Caco-2 (cell line): Measurements from ENCODE around the gene AADACL4. TPM values are rescaled to one million over a fixed set of nuclear protein-coding genes. Genes with fewer than 3 reads are reported as not detected.
A peak's percentile ranks its signal among the peaks of the same experiment; 100 is the strongest.

Experiments
- BruUV-seq: library from RNA; stranded (reverse); fragments of 400-500 nt; replicated peaks from 2 replicates; lab custom pipeline; 2021; lab: Mats Ljungman, UMichigan
- CTCF ChIA-PET: fragments of 300-600 bp; sonication (Branson Sonifier 250); formaldehyde crosslinking; loops from one replicate; lab custom pipeline; 2022; ENCODE audit warnings: antibody characterized with exemption; lab: Charles Lee
- POLR2A ChIA-PET: fragments of 300-600 bp; sonication (Branson Sonifier 250); formaldehyde crosslinking; loops from one replicate; lab custom pipeline; 2022; ENCODE audit warnings: antibody characterized with exemption; lab: Charles Lee
- DNase-seq, 2 experiments: peaks; one replicate each; pipeline versions ENCODE4 v3.0.0 to v3.0.0-alpha.2; 2020 to 2022
- H3K27me3 ChIP-seq: replicated peaks from 2 replicates; pipeline ENCODE4 v1.6.0; 2011; ENCODE audit warnings: low read length; ENCODE audit not compliant: control insufficient read depth, insufficient read depth
- H3K36me3 ChIP-seq: 2 replicates; pipeline ENCODE4 v1.5.1; 2011; ENCODE audit warnings: low read length; ENCODE audit not compliant: control insufficient read depth, insufficient read depth
- H3K4me1 ChIP-seq: fragments of 250-450 bp; sonication (Bioruptor Pico); 2 replicates; pipeline ENCODE4 v1.5.1; 2020; ENCODE audit warnings: mild to moderate bottlenecking
- H3K4me3 ChIP-seq: 2 replicates; pipeline ENCODE4 v1.5.1; 2011; ENCODE audit warnings: low read depth, mild to moderate bottlenecking, control low read depth, low read length
- H3K9me3 ChIP-seq: fragments of 250-450 bp; sonication (Bioruptor Pico); 2 replicates; pipeline ENCODE4 v1.5.1; 2020; ENCODE audit warnings: mild to moderate bottlenecking, moderate library complexity
- H3K27ac Mint-ChIP-seq: one replicate; pipeline ENCODE4 v1.8.0; 2022; ENCODE audit warnings: mixed read lengths; ENCODE audit not compliant: unreplicated experiment
- H3K27me3 Mint-ChIP-seq: one replicate; pipeline ENCODE4 v1.8.0; 2022; ENCODE audit warnings: mixed read lengths; ENCODE audit not compliant: insufficient read depth, unreplicated experiment
- H3K36me3 Mint-ChIP-seq: one replicate; pipeline ENCODE4 v1.8.0; 2022; ENCODE audit warnings: mild to moderate bottlenecking, mixed read lengths; ENCODE audit not compliant: insufficient read depth, unreplicated experiment
- H3K4me1 Mint-ChIP-seq: one replicate; pipeline ENCODE4 v1.8.0; 2022; ENCODE audit warnings: low read depth, mixed read lengths; ENCODE audit not compliant: unreplicated experiment
- H3K4me3 Mint-ChIP-seq: one replicate; pipeline ENCODE4 v1.8.0; 2022; ENCODE audit warnings: mild to moderate bottlenecking, moderate library complexity, mixed read lengths; ENCODE audit not compliant: unreplicated experiment
- H3K9me3 Mint-ChIP-seq: one replicate; pipeline ENCODE4 v1.8.0; 2022; ENCODE audit warnings: mixed read lengths; ENCODE audit not compliant: unreplicated experiment
- intact Hi-C: fragments of 100-400 bp; cut with micrococcal nuclease; formaldehyde crosslinking; loops from one replicate; pipeline ENCODE4 v1.10.0; 2022; ENCODE audit not compliant: unreplicated experiment
- total RNA-seq: library from RNA; stranded (reverse); gene quantifications from 2 replicates; pipeline ENCODE4 v1.2.3, GENCODE V29; 2022
- TF ChIP-seq, protein P1 (sequence below), 2 experiments: fragments of 200-600 bp in 1 of 2; IDR thresholded peaks; 1 replicate in 1 of 2; 2 replicates in 1 of 2; pipeline versions ENCODE4 v1.5.1 to v1.8.0; 2011 to 2022; ENCODE audit warnings: antibody characterized with exemption in 1 of 2, control low read depth in 1 of 2, inconsistent platforms in 1 of 2, low read depth in 1 of 2, low read length in 1 of 2, mild to moderate bottlenecking in 1 of 2, moderate library complexity in 1 of 2; ENCODE audit not compliant: insufficient read depth in 1 of 2, severe bottlenecking in 1 of 2, unreplicated experiment in 1 of 2

The AADACL4 gene
- total RNA-seq, 1 experiment from 2014 or later = not detected

DNA sequence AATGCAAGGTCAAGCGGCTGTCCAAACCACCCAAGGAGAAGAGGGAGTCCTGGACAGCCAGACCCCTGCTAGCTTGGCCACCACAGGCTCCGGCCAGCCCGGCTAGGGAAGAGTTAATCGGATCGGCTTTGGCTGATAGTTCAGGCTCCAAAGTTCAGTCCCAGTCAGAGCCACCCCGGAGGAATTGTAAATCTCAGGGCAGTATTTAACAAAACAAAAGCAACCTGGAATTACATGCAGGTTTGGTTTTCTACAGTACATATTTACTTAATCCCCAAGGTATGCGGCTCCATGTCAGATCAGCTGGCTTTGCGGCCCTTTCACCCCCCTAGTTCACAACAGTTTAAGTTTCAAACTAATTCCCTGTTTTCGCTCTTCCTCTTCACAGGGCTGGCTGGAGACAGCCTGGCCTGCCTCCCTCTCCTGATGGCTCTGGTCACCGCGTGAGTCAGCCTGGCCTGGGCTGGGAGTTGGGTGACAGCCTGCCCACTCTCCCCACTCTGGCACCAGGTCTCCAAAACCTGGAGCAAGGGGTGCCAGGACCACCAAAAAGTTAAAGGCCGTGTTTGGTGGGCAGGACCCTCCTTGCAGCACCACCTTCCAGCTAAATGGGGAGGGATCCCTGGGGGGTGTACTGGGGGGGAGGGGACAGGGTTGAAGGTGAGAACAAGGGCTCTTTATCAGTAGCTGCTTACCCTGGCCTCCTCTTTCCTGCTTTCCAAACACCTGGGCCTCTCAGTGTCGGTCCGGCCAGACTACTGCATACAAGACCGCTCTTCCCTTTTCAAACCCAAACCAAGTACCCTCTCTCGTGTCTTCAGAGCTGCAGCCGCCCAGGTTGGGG lies 27.8 kb upstream of the AADACL4 start:
- Histone ChIP-seq H3K27me3 (no peaks in the 10 kb centered on the region), H3K36me3 (peaks cover 6% of the 10 kb centered on the region), H3K4me3 (peak overlapping the region; percentile 89), H3K4me1 (peaks cover 20% of the 10 kb centered on the region), H3K9me3 (no peaks in the 10 kb centered on the region)
- peak; percentile 85 to 86 for DNase-seq
- peak overlapping the region; percentile 96 for H3K27ac Mint-ChIP-seq
- H3K4me3 Mint-ChIP-seq = peak overlapping the region; percentile 93
- H3K36me3 Mint-ChIP-seq = peaks cover 65% of the 10 kb centered on the region
- TF ChIP-seq, protein P1, sequence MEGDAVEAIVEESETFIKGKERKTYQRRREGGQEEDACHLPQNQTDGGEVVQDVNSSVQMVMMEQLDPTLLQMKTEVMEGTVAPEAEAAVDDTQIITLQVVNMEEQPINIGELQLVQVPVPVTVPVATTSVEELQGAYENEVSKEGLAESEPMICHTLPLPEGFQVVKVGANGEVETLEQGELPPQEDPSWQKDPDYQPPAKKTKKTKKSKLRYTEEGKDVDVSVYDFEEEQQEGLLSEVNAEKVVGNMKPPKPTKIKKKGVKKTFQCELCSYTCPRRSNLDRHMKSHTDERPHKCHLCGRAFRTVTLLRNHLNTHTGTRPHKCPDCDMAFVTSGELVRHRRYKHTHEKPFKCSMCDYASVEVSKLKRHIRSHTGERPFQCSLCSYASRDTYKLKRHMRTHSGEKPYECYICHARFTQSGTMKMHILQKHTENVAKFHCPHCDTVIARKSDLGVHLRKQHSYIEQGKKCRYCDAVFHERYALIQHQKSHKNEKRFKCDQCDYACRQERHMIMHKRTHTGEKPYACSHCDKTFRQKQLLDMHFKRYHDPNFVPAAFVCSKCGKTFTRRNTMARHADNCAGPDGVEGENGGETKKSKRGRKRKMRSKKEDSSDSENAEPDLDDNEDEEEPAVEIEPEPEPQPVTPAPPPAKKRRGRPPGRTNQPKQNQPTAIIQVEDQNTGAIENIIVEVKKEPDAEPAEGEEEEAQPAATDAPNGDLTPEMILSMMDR (IDR thresholded peaks at IDR 0.05; ENCODE audit: insufficient read depth in 1 of 2, low read depth in 1 of 2, low read length in 1 of 2, severe bottlenecking in 1 of 2, unreplicated experiment in 1 of 2) = no peak
- CTCF ChIA-PET = interaction anchor here (0.6 to 1.2 kb wide), 2 partner anchors 39 to 302 kb away, joined by 3 read pairs; no protein-coding TSS in a partner anchor
- POLR2A ChIA-PET = interaction anchor here (0.7 to 1.3 kb wide), 2 partner anchors 12 to 235 kb away, joined by 3 to 4 read pairs; no protein-coding TSS in a partner anchor
- intact Hi-C loops = loop anchor here (1.0 to 5.0 kb wide), 5 partner anchors 12 to 214 kb away; no protein-coding TSS in a partner anchor
- no peaks in the 10 kb centered on the region for H3K27me3 Mint-ChIP-seq
- peaks cover 9% of the 10 kb centered on the region for H3K4me1 Mint-ChIP-seq
- H3K9me3 Mint-ChIP-seq = no peaks in the 10 kb centered on the region
- BruUV-seq = no TSS peak

DNA sequence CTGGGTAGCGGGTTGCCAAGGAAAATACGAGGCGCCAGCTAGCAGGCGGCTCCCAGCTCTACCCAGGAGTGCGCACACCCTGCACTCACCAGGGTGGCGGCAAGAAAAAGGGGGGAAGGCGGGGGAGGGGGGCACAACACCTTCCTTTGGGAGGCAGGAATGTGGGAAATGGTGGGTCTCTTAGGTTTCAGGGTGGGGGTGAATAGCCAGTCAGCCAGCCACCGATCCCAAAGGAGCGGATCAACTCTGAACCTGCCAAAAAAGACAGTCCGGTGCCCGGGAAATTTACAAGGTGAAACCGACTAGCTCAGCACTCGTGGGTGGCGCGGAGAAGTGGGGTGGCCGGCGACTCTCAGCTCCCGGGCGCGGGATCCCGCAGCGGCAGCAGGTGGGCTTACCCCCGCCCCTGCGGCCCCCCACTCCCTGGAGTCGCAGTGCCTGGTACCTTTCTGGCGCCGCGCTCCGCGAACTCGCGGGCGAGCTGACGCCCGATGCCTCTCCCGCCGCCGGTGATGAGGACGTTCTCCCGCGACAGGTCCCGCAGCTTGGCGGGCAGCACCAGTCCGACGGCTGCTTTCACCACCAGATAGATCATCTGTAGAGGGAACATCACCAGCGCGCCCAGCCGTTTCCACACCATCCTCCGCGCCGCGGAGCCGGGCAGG lies 27.0 kb upstream of the AADACL4 start:
- peaks cover 59% of the 10 kb centered on the region for H3K36me3 Mint-ChIP-seq
- H3K27me3 Mint-ChIP-seq = no peaks in the 10 kb centered on the region
- H3K4me3 ChIP-seq = peak overlapping the region; percentile 89
- H3K4me1 Mint-ChIP-seq = peaks cover 9% of the 10 kb centered on the region
- POLR2A ChIA-PET = interaction anchor here (0.7 to 1.3 kb wide), 4 partner anchors 13 to 254 kb away, joined by 3 to 7 read pairs (median 5); no protein-coding TSS in a partner anchor
- peak overlapping the region; percentile 93 for H3K4me3 Mint-ChIP-seq
- no peaks in the 10 kb centered on the region for H3K9me3 Mint-ChIP-seq
- no peaks in the 10 kb centered on the region for H3K9me3 ChIP-seq
- TSS peak; percentile 75 for BruUV-seq
- intact Hi-C loops = loop anchor here (1.0 to 5.0 kb wide), 5 partner anchors 13 to 215 kb away; no protein-coding TSS in a partner anchor
- CTCF ChIA-PET = interaction anchor here (0.6 to 1.2 kb wide), 2 partner anchors 38 to 302 kb away, joined by 3 read pairs; no protein-coding TSS in a partner anchor
- H3K4me1 ChIP-seq = peaks cover 20% of the 10 kb centered on the region
- H3K27me3 ChIP-seq = no peaks in the 10 kb centered on the region
- peak overlapping the region; percentile 96 for H3K27ac Mint-ChIP-seq
- peak in 1 of 2 experiments; percentile 20 for DNase-seq
- peaks cover 6% of the 10 kb centered on the region for H3K36me3 ChIP-seq
- TF ChIP-seq, protein P1 (IDR thresholded peaks at IDR 0.05; ENCODE audit: insufficient read depth in 1 of 2, low read depth in 1 of 2, low read length in 1 of 2, severe bottlenecking in 1 of 2, unreplicated experiment in 1 of 2) = no peak

DNA sequence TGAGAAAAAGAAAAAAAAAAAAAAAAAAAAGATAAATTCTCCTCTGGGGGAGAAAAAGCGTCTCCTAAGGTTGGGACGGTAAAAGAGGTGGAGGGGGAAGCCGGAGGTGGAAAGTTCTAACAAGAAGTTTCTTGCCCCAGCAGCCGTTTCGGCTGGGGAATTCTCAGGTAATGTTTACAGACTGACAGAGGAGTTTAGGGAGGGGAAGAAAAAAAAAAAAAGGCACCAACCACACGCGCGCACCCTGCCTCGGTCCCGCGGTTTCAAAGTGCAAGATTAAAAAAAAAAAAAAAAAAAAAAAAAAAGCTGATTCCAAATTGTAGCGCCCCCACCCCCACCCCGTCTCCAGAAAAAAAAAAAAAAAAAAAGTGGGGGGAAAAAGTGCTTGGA lies 26.4 kb upstream of the AADACL4 start:
- ChIA-PET POLR2A (interaction anchor here (0.5 to 0.9 kb wide), 7 partner anchors 84 to 1265 kb away, joined by 3 to 8 read pairs (median 3); partner anchors contain the start of gene MIIP), CTCF (interaction anchor here (0.7 kb wide), 1 partner anchor 342 kb away, joined by 3 read pairs; no protein-coding TSS in a partner anchor)
- Histone ChIP-seq H3K27me3 (no peaks in the 10 kb centered on the region), H3K9me3 (no peaks in the 10 kb centered on the region), H3K36me3 (peaks cover 4% of the 10 kb centered on the region), H3K4me1 (peaks cover 20% of the 10 kb centered on the region), H3K4me3 (peak overlapping the region; percentile 89)
- no peaks in the 10 kb centered on the region for H3K27me3 Mint-ChIP-seq
- peak in 1 of 2 experiments; percentile 48 for DNase-seq
- H3K36me3 Mint-ChIP-seq = peaks cover 52% of the 10 kb centered on the region
- H3K4me1 Mint-ChIP-seq = peaks cover 9% of the 10 kb centered on the region
- H3K27ac Mint-ChIP-seq = peak overlapping the region; percentile 96
- H3K4me3 Mint-ChIP-seq = peak overlapping the region; percentile 93
- no TSS peak for BruUV-seq
- intact Hi-C loops = loop anchor here (5.0 kb wide), 3 partner anchors 90 to 155 kb away; no protein-coding TSS in a partner anchor
- TF ChIP-seq, protein P1 (IDR thresholded peaks at IDR 0.05; ENCODE audit: insufficient read depth in 1 of 2, low read depth in 1 of 2, low read length in 1 of 2, severe bottlenecking in 1 of 2, unreplicated experiment in 1 of 2) = no peak
- no peaks in the 10 kb centered on the region for H3K9me3 Mint-ChIP-seq
